GM12878 (cell line): ENCODE measurements around the gene HIVEP3. TPM values are rescaled to one million over a fixed set of nuclear protein-coding genes. Genes with fewer than 3 reads are reported as not detected.

ENCODE experiments used
- ATAC-seq: fragments of 200-7000 bp; cut with Tn5 transposase; 3 replicates; pipeline ENCODE4 v1.9.1; 2020; ENCODE audit warnings: mild to moderate bottlenecking, moderate library complexity
- BruUV-seq: library from RNA; stranded (reverse); fragments of 400-500 nt; replicated peaks from 2 replicates; lab custom pipeline; 2021; lab: Mats Ljungman, UMichigan
- CTCF ChIA-PET: fragments of 300-600 bp; sonication (Branson Sonifier 250); formaldehyde crosslinking; extraction: SDS; loops from one replicate; lab custom pipeline; 2021; ENCODE audit warnings: inconsistent platforms; lab: Yijun Ruan, JAX
- POLR2A ChIA-PET: fragments of 350-600 bp; formaldehyde crosslinking; extraction: SDS; loops from one replicate; lab custom pipeline; 2021; ENCODE audit warnings: inconsistent platforms; lab: Charles Lee
- RAD21 ChIA-PET: fragments of 300-600 bp; sonication (Branson Sonifier 250); formaldehyde crosslinking; loops from one replicate; lab custom pipeline; 2023; ENCODE audit warnings: antibody characterized with exemption; ENCODE audit not compliant: unreplicated experiment; lab: Charles Lee
- SMC1A ChIA-PET: fragments of 300-600 bp; sonication (Branson Sonifier 250); formaldehyde crosslinking; loops from one replicate; lab custom pipeline; 2023; ENCODE audit not compliant: unreplicated experiment, uncharacterized antibody; lab: Charles Lee
- DNase-seq: peaks from one replicate; pipeline ENCODE4 v3.0.0-alpha.2; 2011; ENCODE audit warnings: low read depth, low spot score
- FAIRE-seq: peaks from 3 replicates; lab custom pipeline; 2011; peaks lifted over from hg19 to GRCh38; lab: Jason Lieb, UNC
- H2AFZ ChIP-seq: 2 replicates; pipeline ENCODE4 v1.6.0; 2011; ENCODE audit warnings: low read depth, low read length, control low read depth; ENCODE audit not compliant: control insufficient read depth
- H3K27ac ChIP-seq: 2 replicates; pipeline ENCODE4 v1.5.1; 2011; ENCODE audit warnings: control low read depth; ENCODE audit not compliant: control insufficient read depth, insufficient read depth
- H3K27me3 ChIP-seq, 2 experiments: replicated peaks in 1 of 2; 2 replicates each; pipeline versions ENCODE4 v1.6.0 to v1.6.1; 2011; ENCODE audit warnings: low read length in 1 of 2; ENCODE audit not compliant: control insufficient read depth in 2 of 2, insufficient read depth in 2 of 2
- H3K36me3 ChIP-seq, 2 experiments: 2 replicates each; pipeline ENCODE4 v1.5.1; 2011; ENCODE audit warnings: low read length in 1 of 2; ENCODE audit not compliant: control insufficient read depth in 2 of 2, insufficient read depth in 2 of 2
- H3K4me1 ChIP-seq: 2 replicates; pipeline ENCODE4 v1.6.1; 2011; ENCODE audit warnings: mild to moderate bottlenecking, low read length, moderate library complexity, mixed read lengths; ENCODE audit not compliant: control insufficient read depth, insufficient read depth
- H3K4me2 ChIP-seq: 2 replicates; pipeline ENCODE4 v1.6.0; 2011; ENCODE audit warnings: control low read depth; ENCODE audit not compliant: control insufficient read depth, insufficient read depth
- H3K4me3 ChIP-seq: fragments of 200-600 bp; sonication (generic); 2 replicates; pipeline ENCODE4 v1.5.1; 2016
- H3K79me2 ChIP-seq: 2 replicates; pipeline ENCODE4 v1.6.0; 2011; ENCODE audit warnings: low read length; ENCODE audit not compliant: control insufficient read depth, insufficient read depth
- H3K9ac ChIP-seq: 2 replicates; pipeline ENCODE4 v1.8.0; 2011; ENCODE audit warnings: low read length, control low read depth, mixed read lengths; ENCODE audit not compliant: control insufficient read depth, insufficient read depth
- H3K9me3 ChIP-seq: replicated peaks from 3 replicates; pipeline ENCODE4 v1.5.1; 2011; ENCODE audit warnings: mild to moderate bottlenecking, low read length; ENCODE audit not compliant: control insufficient read depth, insufficient read depth
- H4K20me1 ChIP-seq: 2 replicates; pipeline ENCODE4 v1.6.0; 2011; ENCODE audit not compliant: control insufficient read depth, insufficient read depth
- ATF7 ChIP-seq: fragments of 450-650 bp; IDR thresholded peaks from 2 replicates; pipeline ENCODE4 v1.6.1; 2016; ENCODE audit warnings: low read depth, mild to moderate bottlenecking
- E4F1 ChIP-seq: fragments of 450-650 bp; IDR thresholded peaks from 2 replicates; pipeline ENCODE4 v1.6.1; 2018; ENCODE audit warnings: borderline replicate concordance, mild to moderate bottlenecking; ENCODE audit not compliant: partially characterized antibody
- EED ChIP-seq: sonication (generic); IDR thresholded peaks from 2 replicates; pipeline ENCODE4 v1.6.1; 2016; ENCODE audit warnings: antibody characterized with exemption, low read depth
- IRF3 ChIP-seq: fragments of 450-650 bp; IDR thresholded peaks from 2 replicates; pipeline ENCODE4 v1.6.1; 2014; ENCODE audit warnings: mild to moderate bottlenecking
- MAX ChIP-seq: IDR thresholded peaks from 2 replicates; pipeline ENCODE4 v1.6.1; 2012; ENCODE audit warnings: low read depth, low read length, improper control_type of control experiment
- PAX5 ChIP-seq: IDR thresholded peaks from 2 replicates; pipeline ENCODE4 v1.6.1; 2011; ENCODE audit warnings: low read depth, low read length, borderline replicate concordance
- PKNOX1 ChIP-seq: fragments of 450-650 bp; IDR thresholded peaks from 2 replicates; pipeline ENCODE4 v1.6.1; 2016; ENCODE audit warnings: mild to moderate bottlenecking
- POLR2AphosphoS5 ChIP-seq: IDR thresholded peaks from 2 replicates; pipeline ENCODE4 v1.6.1; 2011; ENCODE audit warnings: mild to moderate bottlenecking, low read length, inconsistent platforms
- RAD51 ChIP-seq: fragments of 450-650 bp; IDR thresholded peaks from 2 replicates; pipeline ENCODE4 v1.6.1; 2016; ENCODE audit warnings: moderate library complexity, mild to moderate bottlenecking, inconsistent platforms
- SUPT20H ChIP-seq: IDR thresholded peaks from 2 replicates; pipeline ENCODE4 v1.6.1; 2011; ENCODE audit warnings: low read depth, mild to moderate bottlenecking, low read length, moderate library complexity, borderline replicate concordance; ENCODE audit not compliant: control insufficient read depth
- ZBTB33 ChIP-seq: fragments of 450-650 bp; IDR thresholded peaks from 2 replicates; pipeline ENCODE4 v1.6.1; 2017; ENCODE audit warnings: mild to moderate bottlenecking
- WGBS: methylation state at CpG from one replicate; pipeline ENCODE4 v1.1.6; 2016; ENCODE audit warnings: low lambda C conversion rate; ENCODE audit not compliant: insufficient replicate concordance, insufficient coverage; ENCODE audit errors: missing lambda C conversion rate; 5-methylcytosine and 5-hydroxymethylcytosine counted together
- in situ Hi-C: fragments of 300-500 bp; cut with MboI; formaldehyde crosslinking; loops from 9 replicates; pipeline ENCODE4 v1.14.3; 2018; ENCODE audit warnings: mixed read lengths
- intact Hi-C: fragments of 100-400 bp; cut with micrococcal nuclease; formaldehyde crosslinking; loops from one replicate; pipeline ENCODE4 v1.14.2; 2022; ENCODE audit not compliant: unreplicated experiment
- polyA plus RNA-seq, 11 experiments: library from polyadenylated mRNA; depleted of rRNA in 4 of 11; unstranded in 6 of 11; stranded (reverse) in 5 of 11; fragments of >200 nt; fragmentation: Nextera tagmentation in 4 of 11; fragmentation: Illumina TruSeq in 1 of 11; extraction: Ambion mirVana in 4 of 11; extraction: Trizol in 1 of 11; gene quantifications; 1 replicate in 1 of 11; 2 replicates in 10 of 11; pipeline versions ENCODE4 v1.2.1 to v1.2.3, GENCODE V29; 2011 to 2016; ENCODE audit warnings: inconsistent platforms in 2 of 11, missing spikeins in 2 of 11, low read depth in 1 of 11
- total RNA-seq, 4 experiments: library from RNA; depleted of rRNA in 3 of 4; stranded (reverse); fragments of >200 nt in 3 of 4; fragmentation: Illumina TruSeq in 1 of 4; extraction: Trizol in 1 of 4; gene quantifications; 2 replicates each; pipeline versions ENCODE4 v1.2.1 to v1.2.3, GENCODE V29; 2013 to 2021

HIVEP3 gene
- total and polyA plus RNA-seq, 10 of the 15 experiments (the other 5 are each of a cell fraction or from before 2014, with no cell fraction given) = 1.8 to 13.6 (median 3.8) TPM

GRCh38 chr1:41860771-41861170 lies 58.0 kb downstream of the HIVEP3 start:
- ATAC-seq (no peak), DNase-seq (no peak), FAIRE-seq (no peak)
- Histone ChIP-seq H3K4me1 (peaks cover 9% of the 10 kb centered on the region), H2AFZ (no peak overlapping the region), H3K27me3 (no peaks in the 10 kb centered on the region; a peak in 1 of 4 replicates), H3K27ac (no peak overlapping the region), H3K79me2 (no peaks in the 10 kb centered on the region), H3K4me2 (no peak overlapping the region), H4K20me1 (no peaks in the 10 kb centered on the region), H3K9ac (no peak overlapping the region)
- BruUV-seq = no TSS peak
- intact Hi-C loops = no loop called here
- RAD21 ChIA-PET = interaction anchor here (1.2 to 2.8 kb wide), 5 partner anchors 31 to 173 kb away, joined by 3 to 11 read pairs (median 5); no protein-coding TSS in a partner anchor
- 56% methylated on average over 8 of the region's 8 CpGs for WGBS
- CTCF ChIA-PET = interaction anchor here (1.2 to 3.4 kb wide), 7 partner anchors 8 to 344 kb away, joined by 3 to 15 read pairs (median 5); no protein-coding TSS in a partner anchor
- POLR2A ChIA-PET = interaction anchor here (0.6 to 1.6 kb wide), 4 partner anchors 10 to 174 kb away, joined by 3 to 5 read pairs (median 4); no protein-coding TSS in a partner anchor
- TF ChIP-seq IRF3 = no peak
- TF ChIP-seq POLR2AphosphoS5 = no peak
- no peak for TF ChIP-seq ATF7
- no peak for TF ChIP-seq PKNOX1
- TF ChIP-seq EED = no peak
- no peak for TF ChIP-seq PAX5
- TF ChIP-seq ZBTB33 = no peak
- TF ChIP-seq MAX = no peak
- TF ChIP-seq RAD51 = no peak
- TF ChIP-seq SUPT20H = no peak
- no peak for TF ChIP-seq E4F1
- TF ChIP-seq, all 136 proteins: peak for 0
- Histone ChIP-seq H3K9me3 (no peaks in the 10 kb centered on the region; the same call in 2 of the 3 replicates), H3K36me3 (no peaks in the 10 kb centered on the region), H3K4me3 (no peak overlapping the region)
- SMC1A ChIA-PET = interaction anchor here (0.9 to 3.1 kb wide), 14 partner anchors 8 to 312 kb away, joined by 3 to 14 read pairs (median 4); no protein-coding TSS in a partner anchor
- in situ Hi-C loops = no loop called here
